ENCODE measurements around the gene ENG.

ENG gene

GRCh38 chr9:127790094-127790855 lies 64.2 kb downstream of the ENG start:
- TF ChIP-seq CTCF (IDR thresholded peaks at IDR 0.05; ENCODE audit: low read depth, low read length) (no peak), EZH2phosphoT487 (IDR thresholded peaks at IDR 0.05; ENCODE audit: low read depth) (no peak)
- H3K4me2 ChIP-seq (ENCODE audit: low read length) = no peak overlapping the region
- H3K27me3 ChIP-seq (ENCODE audit: low read depth, low read length) = no peaks in the 10 kb centered on the region
- peaks cover 17% of the 10 kb centered on the region for H3K4me1 ChIP-seq (ENCODE audit: low read length)
- no peak overlapping the region for H2AFZ ChIP-seq (ENCODE audit: low read depth, low read length)
- no peak overlapping the region for H3K9ac ChIP-seq (ENCODE audit: low read length)
- peaks cover 29% of the 10 kb centered on the region for H4K20me1 ChIP-seq (ENCODE audit: insufficient read depth, low read length)
- H3K79me2 ChIP-seq (ENCODE audit: low read length) = peaks cover 46% of the 10 kb centered on the region
- no peak overlapping the region for H3K4me3 ChIP-seq (ENCODE audit: low read length)
- no peak overlapping the region for H3K27ac ChIP-seq (ENCODE audit: low read length)
- no peaks in the 10 kb centered on the region for H3K9me3 ChIP-seq (ENCODE audit: insufficient read depth, low read length)
- H3K36me3 ChIP-seq (replicated peaks; ENCODE audit: low read depth, low read length) = peaks cover 45% of the 10 kb centered on the region

GRCh38 chr9:127789179-127789578 lies 65.3 kb downstream of the ENG start:
- peaks cover 40% of the 10 kb centered on the region for H3K36me3 ChIP-seq (replicated peaks; ENCODE audit: low read depth, low read length)
- H2AFZ ChIP-seq (ENCODE audit: low read depth, low read length) = no peak overlapping the region
- H3K4me3 ChIP-seq (ENCODE audit: low read length) = no peak overlapping the region
- no peak overlapping the region for H3K4me2 ChIP-seq (ENCODE audit: low read length)
- no peaks in the 10 kb centered on the region for H3K9me3 ChIP-seq (ENCODE audit: insufficient read depth, low read length)
- H3K9ac ChIP-seq (ENCODE audit: low read length) = no peak overlapping the region
- H3K4me1 ChIP-seq (ENCODE audit: low read length) = peaks cover 24% of the 10 kb centered on the region
- no peak overlapping the region for H3K27ac ChIP-seq (ENCODE audit: low read length)
- peaks cover 46% of the 10 kb centered on the region for H3K79me2 ChIP-seq (ENCODE audit: low read length)
- H3K27me3 ChIP-seq (ENCODE audit: low read depth, low read length) = no peaks in the 10 kb centered on the region
- TF ChIP-seq CTCF (IDR thresholded peaks at IDR 0.05; ENCODE audit: low read depth, low read length) = no peak
- no peak for TF ChIP-seq EZH2phosphoT487 (IDR thresholded peaks at IDR 0.05; ENCODE audit: low read depth)
- peaks cover 29% of the 10 kb centered on the region for H4K20me1 ChIP-seq (ENCODE audit: insufficient read depth, low read length)

GRCh38 chr9:127788337-127789011 lies 66.0 kb downstream of the ENG start:
- Histone ChIP-seq H3K4me1 (ENCODE audit: low read length) (peaks cover 31% of the 10 kb centered on the region), H4K20me1 (ENCODE audit: insufficient read depth, low read length) (peaks cover 29% of the 10 kb centered on the region), H3K79me2 (ENCODE audit: low read length) (peaks cover 46% of the 10 kb centered on the region), H3K27me3 (ENCODE audit: low read depth, low read length) (no peaks in the 10 kb centered on the region), H3K4me3 (ENCODE audit: low read length) (no peak overlapping the region), H3K27ac (ENCODE audit: low read length) (no peak overlapping the region), H2AFZ (ENCODE audit: low read depth, low read length) (no peak overlapping the region), H3K36me3 (replicated peaks; ENCODE audit: low read depth, low read length) (peaks cover 40% of the 10 kb centered on the region), H3K9ac (ENCODE audit: low read length) (no peak overlapping the region), H3K9me3 (ENCODE audit: insufficient read depth, low read length) (no peaks in the 10 kb centered on the region), H3K4me2 (ENCODE audit: low read length) (no peak overlapping the region)
- no peak for TF ChIP-seq CTCF (IDR thresholded peaks at IDR 0.05; ENCODE audit: low read depth, low read length)
- no peak for TF ChIP-seq EZH2phosphoT487 (IDR thresholded peaks at IDR 0.05; ENCODE audit: low read depth)

- H3K79me2 ChIP-seq (ENCODE audit: low read length) = peaks cover 46% of the 10 kb centered on the region
- H3K4me3 ChIP-seq (ENCODE audit: low read length) = peak overlapping the region; percentile 88
- peak overlapping the region; percentile 77 for H3K27ac ChIP-seq (ENCODE audit: low read length)
- H3K36me3 ChIP-seq (replicated peaks; ENCODE audit: low read depth, low read length) = peaks cover 35% of the 10 kb centered on the region
- peaks cover 40% of the 10 kb centered on the region for H3K4me1 ChIP-seq (ENCODE audit: low read length)
- TF ChIP-seq CTCF (IDR thresholded peaks at IDR 0.05; ENCODE audit: low read depth, low read length) (no peak; the same call in none of the 2 replicates), EZH2phosphoT487 (IDR thresholded peaks at IDR 0.05; ENCODE audit: low read depth) (no peak)
- H3K4me2 ChIP-seq (ENCODE audit: low read length) = peak overlapping the region; percentile 65
- H2AFZ ChIP-seq (ENCODE audit: low read depth, low read length) = no peak overlapping the region
- peaks cover 29% of the 10 kb centered on the region for H4K20me1 ChIP-seq (ENCODE audit: insufficient read depth, low read length)
- H3K9me3 ChIP-seq (ENCODE audit: insufficient read depth, low read length) = no peaks in the 10 kb centered on the region
- H3K9ac ChIP-seq (ENCODE audit: low read length) = peak overlapping the region; percentile 91
- H3K27me3 ChIP-seq (ENCODE audit: low read depth, low read length) = no peaks in the 10 kb centered on the region
Observed at GRCh38 chr9:127786773-127787104, 67.7 kb downstream of the ENG start.
